D341Med (cell line): ENCODE data around the gene CDYL.
"Not testable (repeated sequence)": the region's sequence is repeated elsewhere in the genome, so short reads cannot be mapped to it uniquely, and the experiment has no call there.

Experiments
- DNase-seq: peaks from one replicate; pipeline ENCODE4 v3.0.0; 2012; ENCODE audit warnings: low spot score

CDYL gene

GRCh38 chr6:4848382-4849068 is 72.3 kb downstream of the CDYL start:
- DNase-seq, result peak; percentile 53

- no peak for DNase-seq
These were observed 73.2 kb downstream of the CDYL start for GRCh38 chr6:4849226-4850022.

DNA sequence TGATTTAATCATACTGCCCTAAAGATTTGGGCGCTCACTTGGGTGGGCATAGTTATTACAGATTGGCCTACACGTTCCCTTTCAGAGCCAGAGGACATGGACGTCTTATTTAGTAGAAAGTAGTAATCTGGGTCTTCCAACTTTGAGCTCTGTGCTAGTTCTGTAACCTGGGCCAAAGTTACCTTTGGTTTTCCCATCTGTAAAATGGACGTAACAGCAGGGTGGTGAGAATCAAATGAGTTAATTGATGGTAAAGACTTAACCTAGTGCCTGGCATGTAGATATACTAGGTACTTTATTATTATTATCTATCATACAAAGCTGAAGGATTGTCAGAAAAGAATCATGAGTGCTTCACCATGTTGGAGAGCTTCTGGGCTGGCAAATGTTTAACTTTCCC is 74.8 kb downstream of the CDYL start:
- no peak for DNase-seq

DNA sequence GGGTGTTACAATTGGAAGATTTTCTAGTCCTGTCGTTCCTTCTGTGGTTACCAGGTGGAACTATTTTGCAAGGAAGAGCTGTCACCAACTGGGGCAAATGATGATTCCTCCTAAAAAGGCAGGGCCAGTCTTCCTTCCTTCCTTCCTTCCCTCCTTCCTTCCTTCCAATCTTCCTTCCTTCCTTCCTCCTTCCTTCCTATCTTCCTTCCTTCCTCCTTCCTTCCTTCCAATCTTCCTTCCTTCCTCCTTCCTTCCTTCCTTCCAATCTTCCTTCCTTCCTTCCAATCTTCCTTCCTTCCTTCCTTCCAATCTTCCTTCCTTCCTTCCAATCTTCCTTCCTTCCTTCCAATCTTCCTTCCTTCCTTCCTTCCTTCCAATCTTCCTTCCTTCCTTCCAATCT is 76.0 kb downstream of the CDYL start:
- DNase-seq, result not testable (repeated sequence)

- no peak for DNase-seq
These were observed 76.7 kb downstream of the CDYL start for GRCh38 chr6:4852938-4853337.

DNA sequence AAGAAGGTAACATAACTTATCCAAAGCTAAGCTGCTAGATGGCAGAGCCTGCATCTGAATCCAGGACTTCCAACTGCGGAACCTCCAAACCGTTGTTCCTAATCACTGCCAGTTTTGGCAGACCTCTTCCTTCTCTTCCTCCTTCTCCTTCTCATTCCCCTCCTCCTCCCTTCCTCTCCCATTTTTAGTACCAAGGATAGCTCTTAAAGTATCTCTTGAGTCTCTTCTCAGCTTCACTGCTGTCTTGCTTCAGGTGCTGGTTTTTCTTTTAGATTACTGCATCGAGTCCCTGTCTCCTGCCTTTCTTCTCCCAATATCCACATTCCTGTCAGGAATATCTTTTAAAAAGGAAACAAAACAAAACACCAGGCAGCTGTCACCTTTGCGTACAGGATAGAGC is 77.1 kb downstream of the CDYL start:
- no peak for DNase-seq

GRCh38 chr6:4853782-4854511 is 77.7 kb downstream of the CDYL start:
- no peak for DNase-seq

- DNase-seq, result no peak
These were observed 80.6 kb downstream of the CDYL start for GRCh38 chr6:4856785-4857184.

DNA sequence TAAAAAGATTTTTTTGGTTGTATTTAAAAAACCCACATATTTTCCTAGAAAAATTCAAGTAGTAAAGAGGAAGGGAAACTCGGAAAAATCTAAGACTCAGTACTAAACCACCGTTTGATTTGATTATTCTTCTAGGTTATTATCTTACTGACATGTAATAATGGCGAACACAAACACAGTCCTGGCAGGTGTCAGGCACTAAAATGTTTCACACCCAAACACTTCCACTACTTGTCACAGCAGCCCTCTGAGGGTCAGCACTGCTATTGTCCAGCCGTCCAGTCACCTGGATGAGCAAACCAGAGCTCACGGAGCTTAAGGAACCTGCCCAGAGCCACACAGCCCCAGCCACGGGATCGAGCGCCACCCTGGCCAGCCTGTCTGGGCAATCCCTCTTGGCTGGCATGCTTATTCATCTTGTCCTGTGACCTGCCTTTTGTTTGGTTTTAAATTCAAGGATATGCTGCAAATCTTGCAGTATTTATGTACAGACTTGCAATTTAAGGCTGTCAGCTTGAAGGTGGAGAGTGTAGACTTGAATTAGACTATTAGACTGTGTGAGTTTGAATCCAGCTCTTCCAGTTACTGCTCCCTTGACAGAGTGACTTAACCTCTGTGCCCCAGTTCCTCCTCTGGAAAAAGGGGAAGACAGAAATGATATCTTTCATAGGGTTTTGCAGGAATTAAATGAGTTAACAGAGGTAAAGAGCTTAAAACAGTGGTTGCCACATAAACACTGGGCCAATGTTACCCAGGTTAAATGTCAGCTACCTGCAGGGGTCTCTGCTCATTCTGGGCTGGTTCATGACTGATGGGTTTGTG is 82.2 kb downstream of the CDYL start:
- no peak for DNase-seq

GRCh38 chr6:4860387-4860786 is 84.2 kb downstream of the CDYL start:
- DNase-seq, result no peak

- DNase-seq, result no peak
These were observed 85.4 kb downstream of the CDYL start for GRCh38 chr6:4861564-4861963.

DNA sequence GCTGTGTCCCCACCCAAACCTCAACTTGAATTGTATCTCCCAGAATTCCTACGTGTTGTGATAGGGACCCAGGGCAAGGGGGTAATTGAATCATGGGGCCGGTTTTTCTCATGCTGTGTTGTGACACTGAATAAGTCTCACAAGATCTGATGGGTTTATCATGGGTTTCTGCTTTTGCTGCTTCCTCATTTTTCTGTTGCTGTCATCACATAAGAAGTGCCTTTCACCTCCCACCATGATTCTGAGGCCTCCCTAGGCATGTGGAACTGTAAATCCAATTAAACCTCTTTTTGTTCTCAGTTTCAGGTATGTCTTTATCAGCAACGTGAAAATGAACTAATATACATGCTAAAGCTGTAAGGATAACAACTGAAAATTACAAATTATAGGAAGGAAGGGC is 88.3 kb downstream of the CDYL start:
- no peak for DNase-seq

GRCh38 chr6:4865006-4865405 is 88.8 kb downstream of the CDYL start:
- DNase-seq, result not testable (repeated sequence)

DNA sequence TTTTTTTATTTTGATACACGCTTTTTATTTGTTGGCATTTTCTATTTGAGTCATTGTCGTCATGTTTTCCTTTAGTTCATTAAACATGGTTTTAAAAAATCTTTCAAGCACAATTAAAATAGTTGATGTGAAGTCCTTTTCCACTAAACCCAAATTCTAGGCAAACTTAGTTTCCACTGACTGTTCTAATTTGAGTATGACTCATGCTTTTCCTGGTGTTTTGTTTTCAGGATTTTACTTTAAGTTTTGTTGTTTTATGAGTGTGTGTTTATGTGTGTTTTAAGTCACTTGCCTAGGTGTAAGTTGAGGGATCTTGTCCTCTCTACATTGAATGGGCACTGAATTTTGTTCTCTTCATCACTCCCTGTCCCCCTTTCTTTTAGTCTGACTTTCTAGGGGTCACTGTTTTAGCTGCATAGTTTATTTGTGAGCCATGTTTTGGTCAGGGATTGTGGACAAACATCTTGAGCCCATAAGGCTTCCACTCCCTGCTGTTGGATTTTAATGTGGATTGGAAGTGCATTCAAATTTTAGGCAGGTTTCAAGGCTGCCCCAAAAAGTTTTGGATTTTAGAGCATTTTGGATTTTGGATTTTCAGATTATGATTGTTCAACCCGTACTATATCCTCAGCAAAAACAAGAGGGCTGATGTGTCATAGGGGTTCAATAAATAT is 94.8 kb downstream of the CDYL start:
- DNase-seq, result no peak

DNA sequence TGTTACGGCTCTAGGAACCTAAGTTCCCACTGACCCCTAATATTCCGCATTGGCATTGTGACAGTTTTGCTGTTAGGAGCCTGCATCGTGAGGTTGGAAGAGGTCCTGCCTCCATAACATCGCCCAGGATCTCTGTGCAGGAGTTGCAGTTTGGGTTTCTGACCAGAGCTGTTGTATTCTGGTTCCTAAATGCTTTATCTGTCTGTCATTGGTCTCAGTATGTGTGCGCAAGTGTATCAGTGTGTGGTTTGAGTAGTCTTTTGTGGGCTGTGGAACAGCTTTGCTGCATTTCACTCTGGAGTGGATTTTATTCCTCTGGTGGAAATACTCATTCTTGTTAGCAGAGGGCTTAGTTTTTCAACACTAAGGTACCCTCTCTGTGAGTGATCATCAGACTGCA is 95.6 kb downstream of the CDYL start:
- DNase-seq, result no peak

DNA sequence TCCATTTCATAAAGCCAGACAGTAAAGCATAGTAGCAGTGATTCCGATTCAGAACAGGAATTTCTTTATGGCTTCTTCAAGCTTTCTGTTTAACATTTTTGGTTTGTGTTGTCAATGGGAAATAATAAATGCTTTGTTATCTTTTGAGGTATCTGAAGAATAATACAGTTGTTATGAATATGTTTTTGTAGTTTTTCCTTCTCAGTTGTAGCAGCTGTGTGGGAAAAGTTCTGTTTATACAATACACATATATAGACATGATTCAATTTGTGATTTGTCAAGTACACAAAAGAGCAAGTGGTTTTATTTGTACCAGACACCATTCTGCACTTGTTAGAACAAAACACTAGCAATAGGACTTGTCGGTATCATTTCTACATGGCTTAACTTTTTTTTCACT is 96.6 kb downstream of the CDYL start:
- no peak for DNase-seq

- no peak for DNase-seq
These were observed 97.7 kb downstream of the CDYL start for GRCh38 chr6:4873928-4874327.

DNA sequence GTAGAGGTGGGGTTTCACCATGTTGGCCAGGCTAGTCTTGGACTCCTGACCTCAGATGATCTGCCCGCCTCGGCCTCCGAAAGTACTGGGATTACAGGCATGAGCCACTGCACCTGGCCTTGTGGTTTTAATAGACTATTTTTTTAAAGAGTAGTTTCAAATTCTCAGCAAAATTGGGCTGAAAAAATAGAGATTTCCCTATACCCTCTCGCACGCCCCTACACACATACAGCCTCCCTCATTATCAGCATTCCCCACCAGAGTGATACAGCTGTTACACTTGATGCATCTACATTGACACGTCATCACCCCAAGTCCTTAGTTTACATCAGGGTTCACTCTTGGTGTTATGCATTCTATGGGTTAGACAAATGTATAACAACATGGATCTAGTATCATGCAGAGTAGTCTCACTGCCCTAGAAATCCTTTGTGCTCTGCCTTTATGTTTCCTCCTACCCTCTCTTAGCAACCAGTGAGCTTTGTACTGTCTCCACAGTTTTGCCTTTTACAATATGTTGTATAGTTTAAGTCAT is 103.6 kb downstream of the CDYL start:
- no peak for DNase-seq

DNA sequence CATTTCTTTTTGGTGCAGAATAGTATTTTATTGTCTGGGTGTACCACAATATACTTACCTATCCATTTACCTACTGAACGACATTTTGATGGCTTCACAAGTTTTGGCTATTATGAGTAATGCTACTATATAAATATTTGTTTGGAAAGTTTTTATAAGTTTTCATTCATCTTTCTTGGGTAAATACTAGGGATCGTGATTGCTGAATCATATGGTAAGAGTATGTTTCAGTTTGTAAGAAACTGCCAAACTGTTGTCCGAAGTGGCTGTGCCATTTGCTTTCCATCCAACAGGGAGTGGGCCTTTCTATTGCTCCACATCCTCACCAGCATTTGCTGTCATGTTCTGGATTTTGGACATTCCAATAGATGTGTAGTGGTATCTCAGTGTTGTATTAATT is 104.2 kb downstream of the CDYL start:
- DNase-seq, result no peak

- no peak for DNase-seq
These were observed 107.1 kb downstream of the CDYL start for GRCh38 chr6:4883298-4883697.

DNA sequence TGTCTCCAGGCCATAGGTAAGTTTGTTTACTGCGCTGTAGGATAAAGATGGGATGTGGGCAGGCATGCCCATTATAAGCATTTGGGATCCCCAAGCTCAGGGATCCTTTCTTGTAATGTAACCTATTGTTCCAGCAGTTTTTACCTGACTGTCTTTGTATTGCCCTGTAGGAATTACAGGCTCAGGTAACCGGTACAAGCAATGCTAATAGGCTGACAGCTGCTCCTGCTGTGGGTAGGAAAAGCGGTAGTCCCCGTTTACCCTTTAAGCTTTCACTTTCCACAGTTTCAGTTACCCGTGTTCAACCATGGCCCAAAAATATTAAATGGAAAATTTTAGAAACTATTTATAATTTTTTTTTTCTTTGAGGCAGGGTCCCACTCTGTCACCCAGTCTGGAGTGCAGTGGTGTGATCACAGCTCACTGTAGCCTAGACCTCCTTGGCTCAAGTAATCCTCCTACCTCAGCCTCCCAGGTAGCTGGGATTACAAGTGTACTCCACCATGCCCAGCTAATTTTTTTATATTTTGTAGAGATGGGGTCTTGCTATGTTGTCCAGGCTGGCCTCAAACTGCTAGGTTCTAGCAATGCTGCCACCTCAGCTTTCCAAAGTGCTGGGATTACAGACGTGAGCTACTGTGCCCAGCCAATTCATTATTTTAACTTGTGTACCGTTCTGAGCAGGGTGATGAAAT is 108.6 kb downstream of the CDYL start:
- peak; percentile 20 for DNase-seq
